Right renal pelvis (tissue), 4 donors: ENCODE data around the gene SCP2. TPM values are rescaled to one million over a fixed set of nuclear protein-coding genes. Genes with fewer than 3 reads are reported as not detected.

ENCODE experiments used
- DNase-seq, 4 donors: peaks; one replicate each; pipeline ENCODE4 v3.0.0-alpha.2; 2013; ENCODE audit warnings: low read depth in 4 of 4, low spot score in 3 of 4, missing footprints in 1 of 4
- polyA plus RNA-seq, 4 donors: library from polyadenylated mRNA; unstranded; fragments of 120-200 nt; gene quantifications; one replicate each; pipeline ENCODE4 v1.2.1, GENCODE V29; 2013; ENCODE audit not compliant: insufficient read length in 4 of 4

SCP2 gene
- polyA plus RNA-seq, 4 donors: 198 to 240 (median 227) TPM

- DNase-seq: no peak
These were observed 165.0 kb downstream of the SCP2 start for GRCh38 chr1:53091841-53092645.

- no peak for DNase-seq
These were observed 165.8 kb downstream of the SCP2 start for GRCh38 chr1:53092659-53093450.

GRCh38 chr1:53093451-53093754 lies 166.3 kb downstream of the SCP2 start:
- DNase-seq: no peak

- no peak for DNase-seq
These were observed 166.9 kb downstream of the SCP2 start for GRCh38 chr1:53093778-53094532.

- DNase-seq: no peak
These were observed 167.4 kb downstream of the SCP2 start for GRCh38 chr1:53094533-53094919.

Other genes with a start within 250 kb of the SCP2 start
- 10 to 100 TPM; 16.2 to 19.4 (median 18.7) TPM for gene COA7, start 228.9 kb upstream of the SCP2 start, polyA plus RNA-seq
- gene ZYG11B, start 200.8 kb upstream of the SCP2 start, polyA plus RNA-seq: 10 to 100 TPM; 24.3 to 28.4 (median 26.2) TPM
- under 1 TPM; 0.06 to 0.14 (median 0.12) TPM for gene ZYG11A, start 84.5 kb upstream of the SCP2 start, polyA plus RNA-seq
- gene ECHDC2, start 5.5 kb upstream of the SCP2 start, polyA plus RNA-seq: 100 to 1,000 TPM; 111 to 155 (median 118) TPM
- gene PODN, start 134.9 kb downstream of the SCP2 start, polyA plus RNA-seq: 1 to 10 TPM; 2.0 to 3.3 (median 2.2) TPM
- gene SLC1A7, start 215.4 kb downstream of the SCP2 start, polyA plus RNA-seq: under 1 TPM; 0.08 to 0.12 (median 0.10) TPM